GM12892 (cell line): ENCODE results near the gene CNOT4.

Experiments used
- POLR2A ChIP-seq: IDR thresholded peaks from 2 replicates; pipeline ENCODE4 v1.6.1; 2011; ENCODE audit warnings: low read depth, low read length, control low read depth
- POLR2AphosphoS5 ChIP-seq: IDR thresholded peaks from 2 replicates; pipeline ENCODE4 v1.6.1; 2011; ENCODE audit warnings: low read depth, low read length, control low read depth
- TAF1 ChIP-seq: IDR thresholded peaks from 2 replicates; pipeline ENCODE4 v1.6.1; 2011; ENCODE audit warnings: low read depth, mild to moderate bottlenecking, control low read depth, low read length, borderline replicate concordance

DNA sequence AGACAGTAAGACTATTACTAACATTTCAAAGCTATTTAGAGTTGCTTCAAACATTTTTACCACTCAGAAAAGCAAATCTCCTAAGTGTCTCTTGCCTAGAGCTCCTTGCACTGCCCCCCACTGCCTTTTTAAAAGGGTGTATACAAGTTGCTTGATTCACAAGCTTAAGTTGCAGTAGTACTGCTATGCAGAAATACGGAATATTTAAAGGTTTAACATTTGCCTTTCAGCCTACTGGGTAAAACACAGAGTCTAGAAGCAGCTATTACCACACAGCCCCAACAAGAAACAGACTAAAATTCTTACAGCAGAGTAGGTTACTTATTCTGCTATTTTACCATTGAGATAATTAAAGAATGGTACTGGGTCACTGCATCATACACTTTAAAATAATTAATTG is 128.5 kb downstream of the CNOT4 start:
- TF ChIP-seq TAF1 (no peak), POLR2A (no peak), POLR2AphosphoS5 (no peak)
